HEK293 (cell line): Measurements from ENCODE around the gene HPCAL1.

Experiments used
- ATF2 ChIP-seq: fragments of 450-650 bp; formaldehyde crosslinking; IDR thresholded peaks from 2 replicates; pipeline ENCODE4 v1.5.1; 2016; ENCODE audit warnings: missing biosample characterization, missing genetic modification characterization, low read depth
- CTCF ChIP-seq: fragments of 450-650 bp; formaldehyde crosslinking; IDR thresholded peaks from 2 replicates; pipeline ENCODE4 v1.5.1; 2016; ENCODE audit warnings: missing biosample characterization, missing genetic modification characterization
- KLF16 ChIP-seq: fragments of 450-650 bp; formaldehyde crosslinking; IDR thresholded peaks from 2 replicates; pipeline ENCODE4 v1.5.1; 2017; ENCODE audit warnings: missing biosample characterization, missing genetic modification characterization
- KLF9 ChIP-seq: fragments of 450-650 bp; formaldehyde crosslinking; IDR thresholded peaks from 2 replicates; pipeline ENCODE4 v1.5.1; 2016; ENCODE audit warnings: missing biosample characterization, missing genetic modification characterization, low read depth
- MYNN ChIP-seq: fragments of 450-650 bp; formaldehyde crosslinking; IDR thresholded peaks from 2 replicates; pipeline ENCODE4 v1.5.1; 2016; ENCODE audit warnings: missing biosample characterization, missing genetic modification characterization, borderline replicate concordance
- ZNF133 ChIP-seq: fragments of 450-650 bp; formaldehyde crosslinking; IDR thresholded peaks from 2 replicates; pipeline ENCODE4 v1.5.1; 2016; ENCODE audit warnings: missing biosample characterization, missing genetic modification characterization
- ZNF266 ChIP-seq: fragments of 450-650 bp; formaldehyde crosslinking; IDR thresholded peaks from 2 replicates; pipeline ENCODE4 v1.5.1; 2016; ENCODE audit warnings: missing biosample characterization, missing genetic modification characterization, low read depth
- ZNF416 ChIP-seq: fragments of 450-650 bp; formaldehyde crosslinking; IDR thresholded peaks from 2 replicates; pipeline ENCODE4 v1.5.1; 2016; ENCODE audit warnings: missing biosample characterization, missing genetic modification characterization
- ZNF670 ChIP-seq: fragments of 450-650 bp; formaldehyde crosslinking; IDR thresholded peaks from 2 replicates; pipeline ENCODE4 v1.5.1; 2016; ENCODE audit warnings: missing biosample characterization, missing genetic modification characterization, low read depth
- ZNF776 ChIP-seq: fragments of 450-650 bp; formaldehyde crosslinking; IDR thresholded peaks from 2 replicates; pipeline ENCODE4 v1.5.0; 2017; ENCODE audit warnings: missing biosample characterization, missing genetic modification characterization, borderline replicate concordance
- ZNF777 ChIP-seq: fragments of 450-650 bp; formaldehyde crosslinking; IDR thresholded peaks from 2 replicates; pipeline ENCODE4 v1.5.1; 2017; ENCODE audit warnings: missing biosample characterization, missing genetic modification characterization, borderline replicate concordance
- ZNF830 ChIP-seq: fragments of 450-650 bp; IDR thresholded peaks from 2 replicates; pipeline ENCODE4 v1.5.0; 2018; ENCODE audit warnings: missing biosample characterization, missing genetic modification characterization, low read depth, mild to moderate bottlenecking, moderate library complexity
- TF ChIP-seq, protein P1 (sequence below): fragments of 450-650 bp; formaldehyde crosslinking; IDR thresholded peaks from 2 replicates; pipeline ENCODE4 v1.5.1; 2017; ENCODE audit warnings: missing biosample characterization, missing genetic modification characterization
- TF ChIP-seq, protein P2 (sequence below): fragments of 450-650 bp; formaldehyde crosslinking; IDR thresholded peaks from 2 replicates; pipeline ENCODE4 v1.5.1; 2016; ENCODE audit warnings: missing biosample characterization, missing genetic modification characterization

DNA sequence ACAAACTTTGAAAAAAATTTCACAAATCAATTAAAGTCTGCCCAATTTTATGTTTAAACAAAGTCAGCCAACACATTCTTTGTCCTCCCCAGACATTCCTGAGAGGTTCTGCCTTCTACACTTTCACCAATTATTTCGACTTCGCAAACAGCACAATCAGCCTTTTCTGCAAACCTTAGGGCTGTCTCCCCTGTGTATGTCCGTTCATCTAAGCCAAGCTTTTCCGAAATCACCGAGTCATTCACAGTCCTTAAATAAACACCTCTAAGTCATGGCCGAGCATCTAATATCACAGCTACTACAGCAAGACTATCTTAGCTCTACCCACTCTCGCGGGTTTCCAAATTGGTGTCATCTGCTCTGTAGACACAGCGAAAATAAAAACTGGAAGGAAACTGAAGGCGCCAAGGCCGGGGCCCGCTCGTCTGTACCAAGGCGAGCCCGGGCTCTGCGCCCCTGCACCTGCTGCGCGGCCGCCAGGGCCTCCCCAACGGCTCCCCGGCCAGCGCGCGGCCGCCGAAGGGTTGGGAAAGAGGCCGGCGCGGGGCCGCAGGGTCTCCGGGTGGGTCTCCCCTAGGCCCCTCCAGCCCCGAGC is 144.7 kb downstream of the HPCAL1 start:
- TF ChIP-seq, protein P1, sequence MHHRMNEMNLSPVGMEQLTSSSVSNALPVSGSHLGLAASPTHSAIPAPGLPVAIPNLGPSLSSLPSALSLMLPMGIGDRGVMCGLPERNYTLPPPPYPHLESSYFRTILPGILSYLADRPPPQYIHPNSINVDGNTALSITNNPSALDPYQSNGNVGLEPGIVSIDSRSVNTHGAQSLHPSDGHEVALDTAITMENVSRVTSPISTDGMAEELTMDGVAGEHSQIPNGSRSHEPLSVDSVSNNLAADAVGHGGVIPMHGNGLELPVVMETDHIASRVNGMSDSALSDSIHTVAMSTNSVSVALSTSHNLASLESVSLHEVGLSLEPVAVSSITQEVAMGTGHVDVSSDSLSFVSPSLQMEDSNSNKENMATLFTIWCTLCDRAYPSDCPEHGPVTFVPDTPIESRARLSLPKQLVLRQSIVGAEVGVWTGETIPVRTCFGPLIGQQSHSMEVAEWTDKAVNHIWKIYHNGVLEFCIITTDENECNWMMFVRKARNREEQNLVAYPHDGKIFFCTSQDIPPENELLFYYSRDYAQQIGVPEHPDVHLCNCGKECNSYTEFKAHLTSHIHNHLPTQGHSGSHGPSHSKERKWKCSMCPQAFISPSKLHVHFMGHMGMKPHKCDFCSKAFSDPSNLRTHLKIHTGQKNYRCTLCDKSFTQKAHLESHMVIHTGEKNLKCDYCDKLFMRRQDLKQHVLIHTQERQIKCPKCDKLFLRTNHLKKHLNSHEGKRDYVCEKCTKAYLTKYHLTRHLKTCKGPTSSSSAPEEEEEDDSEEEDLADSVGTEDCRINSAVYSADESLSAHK (tag by site-specific recombination): no peak
- no peak for TF ChIP-seq ZNF266 (tag by site-specific recombination)
- no peak for TF ChIP-seq KLF9 (tag by site-specific recombination)
- TF ChIP-seq ZNF777 (tag by site-specific recombination): no peak
- TF ChIP-seq, protein P2, sequence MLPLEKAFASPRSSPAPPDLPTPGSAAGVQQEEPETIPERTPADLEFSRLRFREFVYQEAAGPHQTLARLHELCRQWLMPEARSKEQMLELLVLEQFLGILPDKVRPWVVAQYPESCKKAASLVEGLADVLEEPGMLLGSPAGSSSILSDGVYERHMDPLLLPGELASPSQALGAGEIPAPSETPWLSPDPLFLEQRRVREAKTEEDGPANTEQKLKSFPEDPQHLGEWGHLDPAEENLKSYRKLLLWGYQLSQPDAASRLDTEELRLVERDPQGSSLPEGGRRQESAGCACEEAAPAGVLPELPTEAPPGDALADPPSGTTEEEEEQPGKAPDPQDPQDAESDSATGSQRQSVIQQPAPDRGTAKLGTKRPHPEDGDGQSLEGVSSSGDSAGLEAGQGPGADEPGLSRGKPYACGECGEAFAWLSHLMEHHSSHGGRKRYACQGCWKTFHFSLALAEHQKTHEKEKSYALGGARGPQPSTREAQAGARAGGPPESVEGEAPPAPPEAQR (tag by site-specific recombination): no peak
- no peak for TF ChIP-seq ZNF830
- TF ChIP-seq ZNF776 (tag by site-specific recombination): no peak
- TF ChIP-seq CTCF: no peak
- TF ChIP-seq ZNF133 (tag by site-specific recombination): no peak
- no peak for TF ChIP-seq MYNN
- no peak for TF ChIP-seq KLF16 (tag by site-specific recombination)
- TF ChIP-seq ZNF670 (tag by site-specific recombination): no peak
- TF ChIP-seq ATF2 (tag by site-specific recombination): no peak
- TF ChIP-seq ZNF416 (tag by site-specific recombination): no peak
